ENCODE measurements around the gene PSMB10.

PSMB10 gene

GRCh38 chr16:67967183-67967957, 30.7 kb upstream of the PSMB10 start:
- H3K4me3 ChIP-seq (ENCODE audit: low read depth, low read length), result peak overlapping the region; percentile 92
- no peak for TF ChIP-seq CTCF (IDR thresholded peaks at IDR 0.05; ENCODE audit: low read depth, low read length)
- no peak for DNase-seq (ENCODE audit: low read depth, low spot score)
- in situ Hi-C loops (cut with HindIII; ENCODE audit: low sequenced_read_pairs), result no loop called here

GRCh38 chr16:67966549-67967182, 30.0 kb upstream of the PSMB10 start:
- in situ Hi-C loops (cut with HindIII; ENCODE audit: low sequenced_read_pairs), result no loop called here
- TF ChIP-seq CTCF (IDR thresholded peaks at IDR 0.05; ENCODE audit: low read depth, low read length), result no peak
- no peak for DNase-seq (ENCODE audit: low read depth, low spot score)
- peak overlapping the region; percentile 92 for H3K4me3 ChIP-seq (ENCODE audit: low read depth, low read length)

- peak overlapping the region; percentile 92 for H3K4me3 ChIP-seq (ENCODE audit: low read depth, low read length)
- in situ Hi-C loops (cut with HindIII; ENCODE audit: low sequenced_read_pairs), result no loop called here
- no peak for DNase-seq (ENCODE audit: low read depth, low spot score)
Observed at GRCh38 chr16:67965668-67966548, 29.3 kb upstream of the PSMB10 start.

GRCh38 chr16:67964477-67965131, 28.0 kb upstream of the PSMB10 start:
- in situ Hi-C loops (cut with HindIII; ENCODE audit: low sequenced_read_pairs), result no loop called here
- TF ChIP-seq CTCF (IDR thresholded peaks at IDR 0.05; ENCODE audit: low read depth, low read length), result no peak
- no peak overlapping the region for H3K4me3 ChIP-seq (ENCODE audit: low read depth, low read length)
- no peak for DNase-seq (ENCODE audit: low read depth, low spot score)

More at GRCh38 chr16:67965668-67966548, 29.3 kb upstream of the PSMB10 start:
- no peak for TF ChIP-seq CTCF (IDR thresholded peaks at IDR 0.05; ENCODE audit: low read depth, low read length)

- no peak overlapping the region for H3K4me3 ChIP-seq (ENCODE audit: low read depth, low read length)
- no peak for TF ChIP-seq CTCF (IDR thresholded peaks at IDR 0.05; ENCODE audit: low read depth, low read length)
- DNase-seq (ENCODE audit: low read depth, low spot score), result no peak
- in situ Hi-C loops (cut with HindIII; ENCODE audit: low sequenced_read_pairs), result no loop called here
Observed at GRCh38 chr16:67963662-67964321, 27.1 kb upstream of the PSMB10 start.

All from astrocyte of the spinal cord (primary cell).